ENCODE measurements around the gene PWWP2B. TPM values are rescaled to one million over a fixed set of nuclear protein-coding genes. Genes with fewer than 3 reads are reported as not detected.

The PWWP2B gene
- total and polyA plus RNA-seq, 2 of the 13 experiments (the other 11 are each of a cell fraction or from before 2014, with no cell fraction given), result 2.3 to 4.7 TPM

DNA sequence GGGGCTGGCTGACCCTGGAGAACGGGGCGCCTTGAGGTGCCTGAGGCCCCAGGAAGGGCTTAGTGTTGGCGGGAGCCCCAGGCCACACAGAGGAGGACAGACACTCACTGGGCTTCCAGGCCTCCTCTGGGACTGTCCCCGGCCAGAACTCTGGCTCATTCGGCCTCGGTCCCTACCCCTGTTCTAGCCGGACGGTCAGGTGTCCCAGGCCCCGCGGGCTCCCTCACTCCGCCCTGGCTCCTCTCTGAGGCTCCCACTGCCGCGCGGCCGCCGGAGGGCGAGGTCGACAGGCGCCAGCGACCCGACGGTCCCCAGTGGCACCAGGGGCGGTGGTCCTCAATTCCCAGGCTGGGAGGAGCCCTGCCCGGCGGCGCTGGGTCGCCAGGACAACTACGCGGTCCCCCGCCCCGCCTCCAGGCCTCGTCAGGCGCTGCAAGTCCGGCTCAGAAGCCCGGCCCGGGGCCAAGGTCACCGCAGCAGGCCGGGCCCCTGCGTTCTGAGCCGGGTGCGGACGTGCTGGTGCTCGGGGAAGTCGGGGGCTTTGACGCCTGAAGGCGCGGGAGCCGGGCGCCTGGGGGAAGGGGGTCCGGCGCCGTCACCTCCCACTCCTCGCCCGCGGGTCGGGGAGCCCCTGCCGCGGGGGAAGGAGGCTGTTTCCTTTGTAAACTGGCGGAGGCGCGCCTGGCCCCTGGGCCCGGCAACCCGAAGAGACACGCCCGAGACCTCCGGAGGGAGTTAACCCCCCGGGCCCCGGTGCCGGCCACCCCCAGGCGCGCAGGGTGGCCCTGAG, 1.1 kb upstream of the PWWP2B start (continued):
- no peak for TF ChIP-seq FOXA1 (IDR thresholded peaks at IDR 0.05)
- TF ChIP-seq FOXA1 (CRISPR knock-in tag; IDR thresholded peaks at IDR 0.05), result no peak
- peak; percentile 45; the same call in 1 of the 2 replicates for TF ChIP-seq ZNF557 (CRISPR knock-in tag; IDR thresholded peaks at IDR 0.05)
- TF ChIP-seq BHLHE40 (IDR thresholded peaks at IDR 0.05; ENCODE audit: low read length), result no peak
- no peak for TF ChIP-seq MATR3 (CRISPR knock-in tag; IDR thresholded peaks at IDR 0.05)
- no peak for TF ChIP-seq TEAD3 (CRISPR knock-in tag; optimal IDR thresholded peaks at IDR 0.05; ENCODE audit: borderline replicate concordance)
- TF ChIP-seq, protein P1, sequence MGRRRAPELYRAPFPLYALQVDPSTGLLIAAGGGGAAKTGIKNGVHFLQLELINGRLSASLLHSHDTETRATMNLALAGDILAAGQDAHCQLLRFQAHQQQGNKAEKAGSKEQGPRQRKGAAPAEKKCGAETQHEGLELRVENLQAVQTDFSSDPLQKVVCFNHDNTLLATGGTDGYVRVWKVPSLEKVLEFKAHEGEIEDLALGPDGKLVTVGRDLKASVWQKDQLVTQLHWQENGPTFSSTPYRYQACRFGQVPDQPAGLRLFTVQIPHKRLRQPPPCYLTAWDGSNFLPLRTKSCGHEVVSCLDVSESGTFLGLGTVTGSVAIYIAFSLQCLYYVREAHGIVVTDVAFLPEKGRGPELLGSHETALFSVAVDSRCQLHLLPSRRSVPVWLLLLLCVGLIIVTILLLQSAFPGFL (CRISPR knock-in tag; IDR thresholded peaks at IDR 0.05), result no peak
- no peak for TF ChIP-seq PHB2 (IDR thresholded peaks at IDR 0.05; ENCODE audit: partially characterized antibody)
- TF ChIP-seq, protein P2, sequence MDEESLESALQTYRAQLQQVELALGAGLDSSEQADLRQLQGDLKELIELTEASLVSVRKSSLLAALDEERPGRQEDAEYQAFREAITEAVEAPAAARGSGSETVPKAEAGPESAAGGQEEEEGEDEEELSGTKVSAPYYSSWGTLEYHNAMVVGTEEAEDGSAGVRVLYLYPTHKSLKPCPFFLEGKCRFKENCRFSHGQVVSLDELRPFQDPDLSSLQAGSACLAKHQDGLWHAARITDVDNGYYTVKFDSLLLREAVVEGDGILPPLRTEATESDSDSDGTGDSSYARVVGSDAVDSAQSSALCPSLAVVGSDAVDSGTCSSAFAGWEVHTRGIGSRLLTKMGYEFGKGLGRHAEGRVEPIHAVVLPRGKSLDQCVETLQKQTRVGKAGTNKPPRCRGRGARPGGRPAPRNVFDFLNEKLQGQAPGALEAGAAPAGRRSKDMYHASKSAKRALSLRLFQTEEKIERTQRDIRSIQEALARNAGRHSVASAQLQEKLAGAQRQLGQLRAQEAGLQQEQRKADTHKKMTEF (CRISPR knock-in tag; IDR thresholded peaks at IDR 0.05), result peak; percentile 74; the same call in 1 of the 2 replicates
- no peak for TF ChIP-seq ZNF382 (CRISPR knock-in tag; IDR thresholded peaks at IDR 0.05; ENCODE audit: borderline replicate concordance)
- no peak for TF ChIP-seq ZNF841 (CRISPR knock-in tag; IDR thresholded peaks at IDR 0.05; ENCODE audit: borderline replicate concordance)
- no peak for TF ChIP-seq ZNF644 (CRISPR knock-in tag; IDR thresholded peaks at IDR 0.05; ENCODE audit: low read depth)
- peak; percentile 82 for TF ChIP-seq ZNF777 (CRISPR knock-in tag; IDR thresholded peaks at IDR 0.05)
- TF ChIP-seq HNRNPL (IDR thresholded peaks at IDR 0.05; ENCODE audit: low read depth, low read length), result peak; percentile 7; the same call in 1 of the 2 replicates
- peak; percentile 27; the same call in 1 of the 2 replicates for TF ChIP-seq ZSCAN21 (CRISPR knock-in tag; IDR thresholded peaks at IDR 0.05; ENCODE audit: borderline replicate concordance)
- no peak; the same call in 1 of the 2 replicates for TF ChIP-seq ZNF333 (CRISPR knock-in tag; IDR thresholded peaks at IDR 0.05; ENCODE audit: borderline replicate concordance)
- TF ChIP-seq KLF9 (CRISPR knock-in tag; IDR thresholded peaks at IDR 0.05; ENCODE audit: low read depth), result no peak
- no peak for TF ChIP-seq FOXK1 (CRISPR knock-in tag; IDR thresholded peaks at IDR 0.05; ENCODE audit: borderline replicate concordance, low read depth)
- no peak for TF ChIP-seq TARDBP (CRISPR knock-in tag; IDR thresholded peaks at IDR 0.05)
- no peak for TF ChIP-seq CC2D1A (CRISPR knock-in tag; IDR thresholded peaks at IDR 0.05)
- TF ChIP-seq, protein P3, sequence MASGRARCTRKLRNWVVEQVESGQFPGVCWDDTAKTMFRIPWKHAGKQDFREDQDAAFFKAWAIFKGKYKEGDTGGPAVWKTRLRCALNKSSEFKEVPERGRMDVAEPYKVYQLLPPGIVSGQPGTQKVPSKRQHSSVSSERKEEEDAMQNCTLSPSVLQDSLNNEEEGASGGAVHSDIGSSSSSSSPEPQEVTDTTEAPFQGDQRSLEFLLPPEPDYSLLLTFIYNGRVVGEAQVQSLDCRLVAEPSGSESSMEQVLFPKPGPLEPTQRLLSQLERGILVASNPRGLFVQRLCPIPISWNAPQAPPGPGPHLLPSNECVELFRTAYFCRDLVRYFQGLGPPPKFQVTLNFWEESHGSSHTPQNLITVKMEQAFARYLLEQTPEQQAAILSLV (CRISPR knock-in tag; IDR thresholded peaks at IDR 0.05; ENCODE audit: borderline replicate concordance), result no peak
- no peak for TF ChIP-seq ZNF530 (CRISPR knock-in tag; IDR thresholded peaks at IDR 0.05; ENCODE audit: low read depth)
- TF ChIP-seq ZNF558 (CRISPR knock-in tag; IDR thresholded peaks at IDR 0.05; ENCODE audit: borderline replicate concordance), result peak; percentile 56; the same call in 1 of the 2 replicates
- TF ChIP-seq CHCHD3 (CRISPR knock-in tag; IDR thresholded peaks at IDR 0.05), result no peak
- TF ChIP-seq EZH2 (conservative IDR thresholded peaks at IDR 0.05; ENCODE audit: low read depth, low read length), result no peak
- no peak for TF ChIP-seq ATM (IDR thresholded peaks at IDR 0.05; ENCODE audit: borderline replicate concordance)
- TF ChIP-seq AGO1 (IDR thresholded peaks at IDR 0.05; ENCODE audit: low read depth, low read length, poor library complexity, severe bottlenecking), result peak; percentile 51
- TF ChIP-seq, protein P4, sequence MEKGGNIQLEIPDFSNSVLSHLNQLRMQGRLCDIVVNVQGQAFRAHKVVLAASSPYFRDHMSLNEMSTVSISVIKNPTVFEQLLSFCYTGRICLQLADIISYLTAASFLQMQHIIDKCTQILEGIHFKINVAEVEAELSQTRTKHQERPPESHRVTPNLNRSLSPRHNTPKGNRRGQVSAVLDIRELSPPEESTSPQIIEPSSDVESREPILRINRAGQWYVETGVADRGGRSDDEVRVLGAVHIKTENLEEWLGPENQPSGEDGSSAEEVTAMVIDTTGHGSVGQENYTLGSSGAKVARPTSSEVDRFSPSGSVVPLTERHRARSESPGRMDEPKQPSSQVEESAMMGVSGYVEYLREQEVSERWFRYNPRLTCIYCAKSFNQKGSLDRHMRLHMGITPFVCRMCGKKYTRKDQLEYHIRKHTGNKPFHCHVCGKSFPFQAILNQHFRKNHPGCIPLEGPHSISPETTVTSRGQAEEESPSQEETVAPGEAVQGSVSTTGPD (CRISPR knock-in tag; IDR thresholded peaks at IDR 0.05), result no peak
